Activated B cell treated with CpG ODN at 0.5 μM for 24 hours (primary cell): ENCODE measurements around the gene ENHO. TPM values are rescaled to one million over a fixed set of nuclear protein-coding genes. Genes with fewer than 3 reads are reported as not detected.

Source experiments
- ATAC-seq: fragments of 200-7000 bp; cut with Tn5 transposase; one replicate; pipeline ENCODE4 v1.10.0; 2021; ENCODE audit warnings: low read depth, mild to moderate bottlenecking, moderate library complexity
- CTCF ChIA-PET: fragments of 350-600 bp; sonication (Branson Sonifier 250); formaldehyde crosslinking; loops from one replicate; lab custom pipeline; 2021; ENCODE audit warnings: antibody characterized with exemption; lab: Charles Lee
- POLR2A ChIA-PET: fragments of 350-600 bp; sonication (Branson Sonifier 250); formaldehyde crosslinking; loops from one replicate; lab custom pipeline; 2021; ENCODE audit warnings: antibody characterized with exemption; lab: Charles Lee
- DNase-seq: peaks from one replicate; pipeline ENCODE4 v3.0.0; 2022
- H3K27ac Mint-ChIP-seq: one replicate; pipeline ENCODE4 v1.8.0; 2020; ENCODE audit warnings: mixed read lengths
- H3K27me3 Mint-ChIP-seq: one replicate; pipeline ENCODE4 v1.8.0; 2021; ENCODE audit warnings: mixed read lengths
- H3K36me3 Mint-ChIP-seq: one replicate; pipeline ENCODE4 v1.8.0; 2021; ENCODE audit warnings: low read depth, mixed read lengths
- H3K4me1 Mint-ChIP-seq: one replicate; pipeline ENCODE4 v1.8.0; 2021; ENCODE audit warnings: mixed read lengths
- H3K4me3 Mint-ChIP-seq: one replicate; pipeline ENCODE4 v1.8.0; 2020; ENCODE audit warnings: mild to moderate bottlenecking, mixed read lengths
- H3K9me3 Mint-ChIP-seq: one replicate; pipeline ENCODE4 v1.8.0; 2020; ENCODE audit warnings: mixed read lengths
- intact Hi-C: fragments of 100-400 bp; cut with micrococcal nuclease; formaldehyde crosslinking; loops from one replicate; pipeline ENCODE4 v1.15.1; 2024
- total RNA-seq: library from RNA; stranded (reverse); gene quantifications from 2 replicates; pipeline ENCODE4 v1.2.3, GENCODE V29; 2022
- TF ChIP-seq, protein P1 (sequence below): fragments of 200-600 bp; IDR thresholded peaks from one replicate; pipeline ENCODE4 v1.8.0; 2022; ENCODE audit warnings: antibody characterized with exemption, mild to moderate bottlenecking

Gene ENHO
- total RNA-seq, 1 donor from 2014 or later, result not detected

DNA sequence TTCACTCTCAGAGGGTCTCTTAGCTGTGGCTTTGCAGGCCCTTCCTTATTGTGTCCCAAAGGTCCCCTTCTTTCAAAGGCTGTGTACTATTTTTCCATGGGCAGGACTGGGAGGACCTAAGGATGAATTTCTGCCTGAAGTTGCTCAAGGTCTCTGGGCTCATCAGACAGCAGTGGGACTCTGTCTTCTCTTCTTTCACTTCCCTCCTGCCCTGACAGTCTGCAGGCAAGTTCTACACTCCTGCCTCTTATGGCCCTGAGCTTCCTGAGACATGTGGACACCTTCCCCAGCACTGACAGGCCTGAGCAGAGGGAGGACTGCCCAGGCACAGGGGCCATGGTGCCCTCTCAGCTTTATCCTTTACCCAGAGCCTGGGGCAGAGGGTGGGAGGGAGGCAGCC, 14.8 kb downstream of the ENHO start:
- intact Hi-C loops, result no loop called here
- DNase-seq, result no peak

DNA sequence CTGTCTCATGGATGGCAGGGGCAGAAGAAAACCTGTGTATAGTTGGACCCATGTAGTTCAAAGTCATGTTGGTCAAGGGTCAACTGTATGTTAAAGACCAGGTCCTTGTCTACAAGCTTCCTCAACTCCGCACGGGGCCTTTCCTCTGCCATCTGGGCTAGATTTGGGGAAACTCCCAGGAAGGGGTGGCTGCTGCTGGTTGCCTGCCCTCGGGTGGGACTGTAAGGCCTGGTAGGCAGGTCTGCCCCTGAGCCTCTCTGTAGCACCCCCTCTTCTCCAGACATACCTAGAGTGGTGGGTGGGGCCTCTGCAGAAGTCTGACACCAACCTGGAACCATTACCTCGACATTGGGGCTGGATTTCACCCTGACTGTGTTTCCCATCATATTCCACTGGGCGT, 15.2 kb downstream of the ENHO start:
- no peak overlapping the region for H3K4me3 Mint-ChIP-seq
- H3K27me3 Mint-ChIP-seq, result peaks cover 3% of the 10 kb centered on the region
- CTCF ChIA-PET, result no interaction called here
- H3K9me3 Mint-ChIP-seq, result no peaks in the 10 kb centered on the region
- ATAC-seq (no peak), DNase-seq (no peak)
- no peaks in the 10 kb centered on the region for H3K4me1 Mint-ChIP-seq
- TF ChIP-seq, protein P1, sequence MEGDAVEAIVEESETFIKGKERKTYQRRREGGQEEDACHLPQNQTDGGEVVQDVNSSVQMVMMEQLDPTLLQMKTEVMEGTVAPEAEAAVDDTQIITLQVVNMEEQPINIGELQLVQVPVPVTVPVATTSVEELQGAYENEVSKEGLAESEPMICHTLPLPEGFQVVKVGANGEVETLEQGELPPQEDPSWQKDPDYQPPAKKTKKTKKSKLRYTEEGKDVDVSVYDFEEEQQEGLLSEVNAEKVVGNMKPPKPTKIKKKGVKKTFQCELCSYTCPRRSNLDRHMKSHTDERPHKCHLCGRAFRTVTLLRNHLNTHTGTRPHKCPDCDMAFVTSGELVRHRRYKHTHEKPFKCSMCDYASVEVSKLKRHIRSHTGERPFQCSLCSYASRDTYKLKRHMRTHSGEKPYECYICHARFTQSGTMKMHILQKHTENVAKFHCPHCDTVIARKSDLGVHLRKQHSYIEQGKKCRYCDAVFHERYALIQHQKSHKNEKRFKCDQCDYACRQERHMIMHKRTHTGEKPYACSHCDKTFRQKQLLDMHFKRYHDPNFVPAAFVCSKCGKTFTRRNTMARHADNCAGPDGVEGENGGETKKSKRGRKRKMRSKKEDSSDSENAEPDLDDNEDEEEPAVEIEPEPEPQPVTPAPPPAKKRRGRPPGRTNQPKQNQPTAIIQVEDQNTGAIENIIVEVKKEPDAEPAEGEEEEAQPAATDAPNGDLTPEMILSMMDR, result no peak
- POLR2A ChIA-PET, result no interaction called here
- no peak overlapping the region for H3K27ac Mint-ChIP-seq
- intact Hi-C loops, result no loop called here
- no peaks in the 10 kb centered on the region for H3K36me3 Mint-ChIP-seq

More for the DNA sequence above, 14.8 kb downstream of the ENHO start:
- Mint-ChIP-seq H3K36me3 (no peaks in the 10 kb centered on the region), H3K27me3 (peaks cover 3% of the 10 kb centered on the region), H3K4me3 (no peak overlapping the region), H3K9me3 (no peaks in the 10 kb centered on the region), H3K4me1 (no peaks in the 10 kb centered on the region), H3K27ac (no peak overlapping the region)
- ChIA-PET POLR2A (no interaction called here), CTCF (interaction anchor here (1.5 kb wide), 1 partner anchor 10 kb away, joined by 4 read pairs; no protein-coding TSS in a partner anchor)
- TF ChIP-seq, protein P1, result no peak
- no peak for ATAC-seq

DNA sequence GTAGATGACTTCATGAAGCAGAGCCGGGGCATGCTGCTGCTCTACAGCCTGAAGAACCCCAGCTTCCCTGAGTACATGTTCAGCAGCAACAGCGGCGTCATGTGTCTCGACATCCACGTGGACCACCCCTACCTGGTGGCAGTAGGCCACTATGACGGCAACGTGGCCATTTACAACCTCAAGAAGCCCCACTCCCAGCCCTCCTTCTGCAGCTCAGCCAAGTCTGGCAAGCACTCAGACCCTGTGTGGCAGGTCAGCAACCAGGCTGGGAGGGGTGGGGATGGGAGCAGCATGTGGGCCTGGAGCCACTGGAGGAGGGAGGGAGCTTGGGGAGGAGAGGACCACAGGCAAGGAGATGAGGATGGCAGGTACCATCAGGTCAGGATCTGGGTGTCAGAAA, 16.2 kb downstream of the ENHO start:
- TF ChIP-seq, protein P1, result no peak
- ChIA-PET POLR2A (no interaction called here), CTCF (interaction anchor here (1.2 kb wide), 1 partner anchor 103 kb away, joined by 5 read pairs; no protein-coding TSS in a partner anchor)
- H3K27me3 Mint-ChIP-seq, result peaks cover 3% of the 10 kb centered on the region
- no peak overlapping the region for H3K4me3 Mint-ChIP-seq
- no peaks in the 10 kb centered on the region for H3K4me1 Mint-ChIP-seq
- intact Hi-C loops, result no loop called here
- ATAC-seq (no peak), DNase-seq (no peak)
- H3K36me3 Mint-ChIP-seq, result no peaks in the 10 kb centered on the region
- no peaks in the 10 kb centered on the region for H3K9me3 Mint-ChIP-seq
- no peak overlapping the region for H3K27ac Mint-ChIP-seq

DNA sequence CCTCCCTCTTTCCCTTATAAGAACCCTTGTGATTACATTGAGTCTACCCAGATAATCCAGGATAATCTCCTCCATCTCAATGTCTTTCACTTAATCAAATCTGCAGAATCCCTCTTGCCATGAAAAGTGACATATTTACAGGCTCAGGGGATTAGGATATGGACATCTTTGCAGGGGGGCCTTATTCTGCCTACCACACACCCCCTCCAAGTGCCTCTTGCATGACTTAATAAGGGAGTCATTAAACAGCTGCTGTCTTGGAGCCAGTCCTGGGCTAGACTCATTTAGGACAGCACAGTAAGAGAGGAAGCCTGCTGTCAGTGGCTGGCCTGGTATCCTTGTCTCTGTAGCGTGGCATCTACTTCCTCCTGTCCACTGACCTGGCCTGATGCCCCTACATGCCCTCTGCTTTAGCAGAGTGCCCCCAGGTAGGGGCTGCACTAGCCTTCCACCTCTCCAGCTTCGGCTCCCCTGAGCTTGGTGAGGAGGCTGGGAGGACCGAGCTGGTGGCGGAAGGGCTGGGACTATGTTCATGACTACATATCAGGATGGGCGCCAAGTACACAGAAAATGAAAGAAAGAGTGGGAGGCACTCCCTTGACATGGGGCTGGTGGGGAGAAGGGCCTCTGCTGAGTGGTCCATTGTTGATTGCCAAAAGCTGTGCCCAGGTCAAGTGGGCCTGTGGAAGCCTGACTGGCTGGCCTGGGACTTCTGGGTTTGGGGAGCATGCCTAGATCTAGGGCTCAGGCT, 17.2 kb downstream of the ENHO start:
- H3K4me3 Mint-ChIP-seq, result no peak overlapping the region
- CTCF ChIA-PET, result interaction anchor here (0.6 to 1.2 kb wide), 2 partner anchors 88 to 102 kb away, joined by 4 to 5 read pairs; no protein-coding TSS in a partner anchor
- intact Hi-C loops, result no loop called here
- DNase-seq, result no peak
- H3K4me1 Mint-ChIP-seq, result no peaks in the 10 kb centered on the region
- H3K36me3 Mint-ChIP-seq, result no peaks in the 10 kb centered on the region
- H3K27me3 Mint-ChIP-seq, result peaks cover 3% of the 10 kb centered on the region
- ATAC-seq, result no peak
- TF ChIP-seq, protein P1, result no peak
- POLR2A ChIA-PET, result no interaction called here
- no peaks in the 10 kb centered on the region for H3K9me3 Mint-ChIP-seq
- no peak overlapping the region for H3K27ac Mint-ChIP-seq

DNA sequence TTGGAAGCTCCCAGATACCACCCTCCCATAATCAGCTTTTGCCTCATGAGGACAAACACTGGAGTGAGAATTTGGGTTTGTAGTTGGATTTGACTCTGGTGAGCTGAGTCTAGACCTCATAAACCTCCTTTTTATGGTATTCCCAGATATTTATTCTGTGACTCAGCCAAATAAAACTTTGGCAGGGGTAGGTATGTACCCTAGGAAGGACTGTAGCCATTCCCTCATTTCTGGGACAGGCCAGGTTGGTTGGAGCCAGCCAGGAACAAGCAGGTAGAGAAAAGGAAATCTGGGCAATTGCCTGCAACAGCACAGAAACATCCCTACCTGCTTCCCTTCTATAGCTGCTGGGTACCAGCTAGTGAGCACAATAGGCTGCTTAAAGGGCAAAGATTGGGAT, 19.4 kb downstream of the ENHO start:
- Mint-ChIP-seq H3K4me3 (no peak overlapping the region), H3K27ac (no peak overlapping the region), H3K4me1 (no peaks in the 10 kb centered on the region), H3K9me3 (no peaks in the 10 kb centered on the region), H3K27me3 (peaks cover 12% of the 10 kb centered on the region), H3K36me3 (no peaks in the 10 kb centered on the region)
- DNase-seq, result no peak
- ChIA-PET CTCF (interaction anchor here (0.8 to 2.7 kb wide), 3 partner anchors 65 to 170 kb away, joined by 5 to 11 read pairs (median 6); no protein-coding TSS in a partner anchor), POLR2A (no interaction called here)
- no peak for ATAC-seq
- intact Hi-C loops, result no loop called here
- TF ChIP-seq, protein P1, result no peak
